ENCODE data around the gene RAB18.

- TF ChIP-seq CTCF (IDR thresholded peaks at IDR 0.05) (no peak), ZFX (IDR thresholded peaks at IDR 0.05; ENCODE audit: borderline replicate concordance) (no peak)
Observed at GRCh38 chr10:27506280-27506679, 2.2 kb downstream of the RAB18 start.

Data from 22Rv1 (cell line).